ENCODE measurements around the gene PDYN.

The PDYN gene

DNA sequence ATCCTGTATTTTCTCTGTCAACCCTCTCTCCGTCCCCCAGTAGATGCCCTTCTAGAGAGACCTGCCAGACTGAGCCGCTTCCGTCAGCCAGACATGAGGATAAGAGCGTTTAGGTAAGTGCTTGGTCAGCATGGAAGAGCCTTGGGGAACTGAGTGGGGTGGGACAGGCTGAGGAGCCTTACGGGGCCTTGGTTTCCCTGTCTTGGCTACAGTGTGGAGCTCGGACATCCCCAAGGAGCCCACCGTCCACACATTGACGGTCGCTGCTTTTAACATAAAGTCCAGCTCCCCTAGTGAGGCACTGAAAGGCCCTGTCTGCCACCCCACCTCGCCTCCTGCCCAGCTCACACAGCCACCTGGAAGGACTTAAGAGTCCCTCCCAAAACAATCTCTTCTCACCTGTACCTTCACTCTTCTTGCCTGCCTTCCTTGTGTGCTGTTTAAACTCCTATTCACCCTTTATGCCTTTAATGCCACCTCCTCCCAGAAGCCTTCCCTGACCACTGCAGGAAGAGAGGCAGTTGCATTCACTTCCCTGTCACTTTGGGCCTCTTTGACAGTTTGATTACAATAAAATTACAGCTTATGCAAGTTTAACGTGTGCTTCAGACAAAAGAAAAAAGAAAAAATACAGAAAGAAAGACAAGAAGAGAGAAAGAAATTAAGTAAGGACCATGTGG, 42.3 kb downstream of the PDYN start:
- FAIRE-seq (no peak), DNase-seq (ENCODE audit: insufficient read length, low spot score) (no peak)
- no peak for TF ChIP-seq POLR2A (IDR thresholded peaks at IDR 0.05; ENCODE audit: low read depth, low read length)

DNA sequence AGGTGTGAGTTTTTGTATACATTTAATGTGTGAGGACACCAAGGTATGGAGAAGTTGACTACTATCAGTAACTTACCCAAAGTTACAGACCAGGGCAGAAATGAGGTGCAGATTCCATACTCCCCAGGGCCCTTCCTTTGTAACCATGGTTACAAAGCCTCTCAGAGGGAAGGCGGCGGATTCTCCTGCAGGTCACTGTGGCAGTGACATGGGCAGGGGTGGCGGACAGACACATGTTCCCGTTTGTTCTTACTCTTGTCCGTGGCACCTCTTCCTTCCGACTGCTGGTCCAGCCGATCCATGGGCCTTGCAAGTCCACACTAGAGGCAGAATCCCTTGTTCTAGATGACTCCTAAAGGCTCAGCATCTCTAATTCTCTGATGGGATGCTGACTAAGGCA, 43.0 kb downstream of the PDYN start:
- TF ChIP-seq POLR2A (IDR thresholded peaks at IDR 0.05; ENCODE audit: low read depth, low read length): no peak
- no peak for DNase-seq (ENCODE audit: insufficient read length, low spot score)
- no peak for FAIRE-seq

GRCh38 chr20:1949347-1950100, 44.3 kb downstream of the PDYN start:
- no peak for DNase-seq (ENCODE audit: insufficient read length, low spot score)
- no peak for TF ChIP-seq POLR2A (IDR thresholded peaks at IDR 0.05; ENCODE audit: low read depth, low read length)
- no peak for FAIRE-seq

DNA sequence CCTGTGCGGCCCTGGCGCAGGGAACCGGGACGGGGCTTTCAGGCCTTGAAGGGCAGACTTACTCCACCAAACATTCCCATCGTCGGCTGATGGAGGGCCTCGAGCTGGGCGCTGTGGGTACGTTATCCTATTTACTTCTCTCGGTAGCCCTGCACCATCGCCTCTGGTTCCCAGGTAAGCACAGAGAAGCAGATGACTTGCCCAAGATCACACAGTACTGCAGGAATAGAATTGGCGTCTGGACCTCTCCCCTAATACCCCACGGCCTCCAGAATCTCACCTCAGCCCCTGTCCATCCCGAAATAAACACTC, 46.4 kb downstream of the PDYN start:
- no peak for TF ChIP-seq POLR2A (IDR thresholded peaks at IDR 0.05; ENCODE audit: low read depth, low read length)
- DNase-seq (ENCODE audit: insufficient read length, low spot score) (no peak), FAIRE-seq (no peak)

DNA sequence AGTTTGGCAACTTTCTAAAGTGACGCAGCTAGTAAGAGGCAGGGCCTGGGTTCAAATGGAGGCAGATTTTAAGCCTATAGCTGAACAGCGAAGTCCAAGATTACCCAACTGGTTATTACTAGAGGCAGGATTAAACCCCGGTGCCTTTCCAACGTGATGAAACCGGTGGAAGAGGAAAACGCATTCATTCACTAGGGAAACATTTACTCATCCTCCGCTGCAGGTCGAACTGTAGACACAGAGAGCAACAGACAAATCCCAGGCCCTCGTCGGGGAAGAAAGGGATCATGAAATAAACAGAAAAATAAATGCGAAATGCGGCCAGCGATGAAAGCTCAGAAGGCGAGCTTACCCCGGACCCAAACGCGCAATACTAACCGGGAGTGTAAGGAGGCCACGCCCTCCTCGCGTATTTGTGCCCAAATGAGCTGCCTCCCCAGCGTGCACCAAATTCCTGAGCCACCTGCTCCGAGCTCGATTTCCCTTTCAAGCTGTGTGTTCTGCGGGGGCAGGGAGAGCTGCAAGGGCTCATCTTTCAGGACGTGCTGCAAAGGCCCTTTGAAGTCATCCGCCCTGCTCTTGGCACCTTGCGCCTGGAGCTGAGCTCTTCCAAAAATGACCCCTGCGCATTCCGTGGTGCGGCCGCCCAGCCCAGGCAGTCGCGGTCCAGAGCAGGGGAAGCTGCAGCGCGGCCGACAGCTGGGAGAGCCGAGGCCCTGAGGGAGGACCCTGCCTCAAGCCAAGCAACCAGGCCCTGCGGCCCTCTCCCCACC, 46.9 kb downstream of the PDYN start:
- DNase-seq (ENCODE audit: insufficient read length, low spot score) (no peak), FAIRE-seq (no peak)
- no peak for TF ChIP-seq POLR2A (IDR thresholded peaks at IDR 0.05; ENCODE audit: low read depth, low read length)

GRCh38 chr20:1946442-1946761, 47.5 kb downstream of the PDYN start:
- TF ChIP-seq POLR2A (IDR thresholded peaks at IDR 0.05; ENCODE audit: low read depth, low read length): no peak
- DNase-seq (ENCODE audit: insufficient read length, low spot score) (no peak), FAIRE-seq (no peak)

GRCh38 chr20:1945660-1946059, 48.2 kb downstream of the PDYN start:
- DNase-seq (ENCODE audit: insufficient read length, low spot score): no peak
- FAIRE-seq: no peak
- no peak for TF ChIP-seq POLR2A (IDR thresholded peaks at IDR 0.05; ENCODE audit: low read depth, low read length)

DNA sequence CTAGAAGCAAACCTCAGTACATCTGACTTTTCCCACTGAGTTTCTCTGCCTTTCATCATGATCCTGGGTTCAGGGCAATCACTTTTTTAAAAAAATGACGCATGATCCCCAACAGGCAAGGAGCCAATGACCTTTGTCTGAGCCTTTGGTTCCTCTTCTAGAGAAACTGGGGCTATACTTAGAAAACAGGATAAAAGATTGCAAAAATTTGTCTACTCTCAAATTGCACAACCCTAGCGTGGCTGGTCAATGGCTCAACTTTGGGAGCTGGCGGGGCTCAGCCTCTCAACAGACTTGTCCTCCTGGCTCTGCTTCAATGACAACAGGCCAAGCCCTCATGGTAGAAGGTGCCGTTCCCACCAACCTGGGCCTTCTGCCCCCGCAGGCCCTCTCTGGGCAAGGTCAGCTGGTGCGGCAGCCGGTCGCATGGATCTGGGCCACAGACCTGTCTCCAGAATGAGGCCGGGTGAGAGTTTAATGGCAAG, 48.7 kb downstream of the PDYN start:
- no peak for FAIRE-seq
- no peak for DNase-seq (ENCODE audit: insufficient read length, low spot score)
- no peak for TF ChIP-seq POLR2A (IDR thresholded peaks at IDR 0.05; ENCODE audit: low read depth, low read length)

GRCh38 chr20:1944345-1945091, 49.3 kb downstream of the PDYN start:
- no peak for TF ChIP-seq POLR2A (IDR thresholded peaks at IDR 0.05; ENCODE audit: low read depth, low read length)
- FAIRE-seq: no peak
- no peak for DNase-seq (ENCODE audit: insufficient read length, low spot score)

DNA sequence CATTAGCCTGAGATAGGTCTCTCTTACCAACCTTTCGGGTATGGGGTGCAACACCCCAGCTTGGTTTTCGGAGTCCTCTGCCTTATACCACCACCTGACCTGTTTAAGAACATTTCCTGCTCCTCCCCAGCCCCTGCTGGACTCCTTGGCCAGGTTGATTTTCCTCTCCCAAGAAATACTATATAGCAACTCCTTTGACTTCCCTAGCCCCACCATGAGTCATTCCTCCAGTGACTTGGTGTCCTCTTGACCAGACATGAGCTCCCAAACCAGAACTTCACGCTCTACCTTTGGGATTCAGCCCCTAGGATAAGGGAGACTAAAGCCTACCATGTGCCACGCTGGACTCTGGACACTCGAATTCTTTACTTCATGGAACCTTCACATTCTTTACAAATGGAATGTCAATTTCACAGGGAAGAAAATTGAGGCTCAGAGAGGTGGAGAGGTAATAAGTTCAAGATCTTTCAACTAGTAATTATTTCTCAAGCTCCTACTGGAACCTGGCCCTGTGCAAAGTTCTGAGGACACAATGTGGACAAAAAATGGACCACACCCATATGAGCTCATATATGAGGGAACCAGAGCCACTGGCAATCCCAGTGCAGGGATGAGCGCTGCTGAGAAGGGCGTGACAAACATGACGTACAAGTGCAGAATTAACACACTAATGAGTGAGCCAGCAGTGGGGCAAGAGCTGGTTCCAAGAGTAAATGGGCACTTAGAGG, 50.4 kb downstream of the PDYN start:
- no peak for FAIRE-seq
- no peak for DNase-seq (ENCODE audit: insufficient read length, low spot score)
- TF ChIP-seq POLR2A (IDR thresholded peaks at IDR 0.05; ENCODE audit: low read depth, low read length): no peak

- TF ChIP-seq POLR2A (IDR thresholded peaks at IDR 0.05; ENCODE audit: low read depth, low read length): no peak
- FAIRE-seq: no peak
- DNase-seq (ENCODE audit: insufficient read length, low spot score): no peak
Observed at GRCh38 chr20:1942486-1943274, 51.2 kb downstream of the PDYN start.

- FAIRE-seq: no peak
- TF ChIP-seq POLR2A (IDR thresholded peaks at IDR 0.05; ENCODE audit: low read depth, low read length): no peak
- no peak for DNase-seq (ENCODE audit: insufficient read length, low spot score)
Observed at GRCh38 chr20:1942061-1942460, 51.8 kb downstream of the PDYN start.

- no peak for DNase-seq (ENCODE audit: insufficient read length, low spot score)
- TF ChIP-seq POLR2A (IDR thresholded peaks at IDR 0.05; ENCODE audit: low read depth, low read length): no peak
- FAIRE-seq: no peak
Observed at GRCh38 chr20:1941226-1941625, 52.6 kb downstream of the PDYN start.
